Tibial nerve (tissue), 4 donors: ENCODE data around the gene L3MBTL1.

Experiments
- CTCF ChIP-seq, 5 experiments: fragments of 200-600 bp in 3 of 5; fragments of 450-650 bp in 2 of 5; sonication (generic) in 3 of 5; IDR thresholded peaks; one replicate each; pipeline ENCODE4 v1.5.1; 2016 to 2019; ENCODE audit warnings: antibody characterized with exemption in 5 of 5, mild to moderate bottlenecking in 3 of 5, moderate library complexity in 2 of 5
- EP300 ChIP-seq, 2 donors: sonication (generic); formaldehyde crosslinking; IDR thresholded peaks; one replicate each; pipeline ENCODE4 v1.6.1; 2017; ENCODE audit warnings: antibody characterized with exemption in 2 of 2, mild to moderate bottlenecking in 1 of 2
- POLR2A ChIP-seq, 2 donors: fragments of 450-650 bp; IDR thresholded peaks; one replicate each; pipeline ENCODE4 v1.6.1; 2017; ENCODE audit warnings: antibody characterized with exemption in 2 of 2, mild to moderate bottlenecking in 2 of 2, moderate library complexity in 2 of 2

- TF ChIP-seq CTCF (IDR thresholded peaks at IDR 0.05) (no peak), EP300 (IDR thresholded peaks at IDR 0.05) (no peak), POLR2A (IDR thresholded peaks at IDR 0.05) (no peak)
These were observed 12.7 kb downstream of the L3MBTL1 start for GRCh38 chr20:43520074-43520630.
